ENCODE data around the gene ANKFN1. TPM values are rescaled to one million over a fixed set of nuclear protein-coding genes. Genes with fewer than 3 reads are reported as not detected.

Gene ANKFN1
- total RNA-seq, 1 donor from 2014 or later, result not detected

- Mint-ChIP-seq H3K27ac (no peak overlapping the region), H3K4me1 (ENCODE audit: low read depth) (no peaks in the 10 kb centered on the region), H3K27me3 (ENCODE audit: low read depth) (peaks cover 2% of the 10 kb centered on the region), H3K9me3 (no peaks in the 10 kb centered on the region), H3K36me3 (ENCODE audit: low read depth) (no peaks in the 10 kb centered on the region), H3K4me3 (ENCODE audit: low read depth) (no peak overlapping the region)
- intact Hi-C loops (cut with micrococcal nuclease), result no loop called here
- no peak for DNase-seq (ENCODE audit: low spot score)
These were observed 312.6 kb downstream of the ANKFN1 start for GRCh38 chr17:56465886-56466285.

DNA sequence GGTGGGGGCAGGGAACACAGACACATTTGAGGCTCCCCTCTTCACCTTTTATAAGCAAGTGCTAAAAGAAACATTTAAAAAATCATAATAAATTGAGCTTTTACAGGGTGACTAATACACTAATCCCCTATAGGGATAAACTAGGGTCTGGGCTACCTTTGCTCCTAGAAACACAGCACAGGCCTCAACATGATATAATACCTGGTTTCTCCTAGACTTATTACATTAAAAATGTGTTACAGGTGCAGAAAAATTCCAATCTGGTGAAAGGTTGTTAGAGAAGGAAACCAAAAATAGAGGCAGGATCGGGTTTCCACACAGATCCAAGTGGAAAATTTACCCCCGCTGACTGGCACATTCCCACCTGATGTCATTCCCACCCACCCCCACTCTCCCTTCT, 315.6 kb downstream of the ANKFN1 start:
- H3K4me3 Mint-ChIP-seq (ENCODE audit: low read depth), result no peak overlapping the region
- DNase-seq (ENCODE audit: low spot score), result no peak
- no peak overlapping the region for H3K27ac Mint-ChIP-seq
- H3K4me1 Mint-ChIP-seq (ENCODE audit: low read depth), result no peaks in the 10 kb centered on the region
- H3K36me3 Mint-ChIP-seq (ENCODE audit: low read depth), result no peaks in the 10 kb centered on the region
- intact Hi-C loops (cut with micrococcal nuclease), result no loop called here
- H3K9me3 Mint-ChIP-seq, result no peaks in the 10 kb centered on the region
- H3K27me3 Mint-ChIP-seq (ENCODE audit: low read depth), result no peaks in the 10 kb centered on the region

GRCh38 chr17:56471696-56472095, 318.4 kb downstream of the ANKFN1 start:
- no peak overlapping the region for H3K4me3 Mint-ChIP-seq (ENCODE audit: low read depth)
- intact Hi-C loops (cut with micrococcal nuclease), result no loop called here

GRCh38 chr17:56475116-56475515, 321.8 kb downstream of the ANKFN1 start:
- DNase-seq (ENCODE audit: low spot score), result no peak
- no peak overlapping the region for H3K4me3 Mint-ChIP-seq (ENCODE audit: low read depth)
- H3K4me1 Mint-ChIP-seq (ENCODE audit: low read depth), result no peaks in the 10 kb centered on the region
- peaks cover 2% of the 10 kb centered on the region for H3K27me3 Mint-ChIP-seq (ENCODE audit: low read depth)
- H3K36me3 Mint-ChIP-seq (ENCODE audit: low read depth), result no peaks in the 10 kb centered on the region
- intact Hi-C loops (cut with micrococcal nuclease), result no loop called here
- H3K9me3 Mint-ChIP-seq, result no peaks in the 10 kb centered on the region
- H3K27ac Mint-ChIP-seq, result no peak overlapping the region

More at GRCh38 chr17:56471696-56472095, 318.4 kb downstream of the ANKFN1 start:
- Mint-ChIP-seq H3K4me1 (ENCODE audit: low read depth) (no peaks in the 10 kb centered on the region), H3K9me3 (no peaks in the 10 kb centered on the region), H3K36me3 (ENCODE audit: low read depth) (no peaks in the 10 kb centered on the region), H3K27ac (no peak overlapping the region), H3K27me3 (ENCODE audit: low read depth) (no peaks in the 10 kb centered on the region)
- DNase-seq (ENCODE audit: low spot score), result no peak

GRCh38 chr17:56478836-56479447, 325.7 kb downstream of the ANKFN1 start:
- H3K4me1 Mint-ChIP-seq (ENCODE audit: low read depth), result no peaks in the 10 kb centered on the region
- intact Hi-C loops (cut with micrococcal nuclease), result no loop called here
- no peaks in the 10 kb centered on the region for H3K36me3 Mint-ChIP-seq (ENCODE audit: low read depth)
- no peaks in the 10 kb centered on the region for H3K9me3 Mint-ChIP-seq
- H3K27me3 Mint-ChIP-seq (ENCODE audit: low read depth), result peaks cover 2% of the 10 kb centered on the region
- H3K4me3 Mint-ChIP-seq (ENCODE audit: low read depth), result no peak overlapping the region
- no peak for DNase-seq (ENCODE audit: low spot score)
- no peak overlapping the region for H3K27ac Mint-ChIP-seq

DNA sequence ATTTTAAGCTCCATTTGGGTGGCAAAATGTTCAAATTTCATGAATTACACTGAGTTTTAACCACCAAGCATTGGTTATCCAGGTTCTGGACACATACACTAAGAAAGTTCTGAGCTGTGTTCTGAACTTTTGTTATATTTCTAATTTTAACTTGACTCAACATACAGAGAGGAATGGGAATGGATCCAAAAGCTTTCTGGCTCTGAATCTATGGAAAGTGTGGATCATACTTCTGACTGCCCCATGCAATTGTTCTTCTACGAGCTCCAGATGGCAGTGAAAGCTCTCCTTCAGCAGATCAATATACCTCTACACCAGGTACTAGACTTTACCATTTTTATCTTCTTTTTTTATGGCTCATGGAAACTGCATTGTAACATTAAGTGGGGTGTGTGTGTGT, 327.2 kb downstream of the ANKFN1 start:
- peaks cover 5% of the 10 kb centered on the region for H3K27me3 Mint-ChIP-seq (ENCODE audit: low read depth)
- DNase-seq (ENCODE audit: low spot score), result no peak
- no peak overlapping the region for H3K4me3 Mint-ChIP-seq (ENCODE audit: low read depth)
- H3K36me3 Mint-ChIP-seq (ENCODE audit: low read depth), result no peaks in the 10 kb centered on the region
- intact Hi-C loops (cut with micrococcal nuclease), result no loop called here
- H3K9me3 Mint-ChIP-seq, result no peaks in the 10 kb centered on the region
- no peaks in the 10 kb centered on the region for H3K4me1 Mint-ChIP-seq (ENCODE audit: low read depth)
- no peak overlapping the region for H3K27ac Mint-ChIP-seq

- H3K27me3 Mint-ChIP-seq (ENCODE audit: low read depth), result peaks cover 5% of the 10 kb centered on the region
- DNase-seq (ENCODE audit: low spot score), result no peak
- no peaks in the 10 kb centered on the region for H3K4me1 Mint-ChIP-seq (ENCODE audit: low read depth)
- no peaks in the 10 kb centered on the region for H3K36me3 Mint-ChIP-seq (ENCODE audit: low read depth)
- H3K9me3 Mint-ChIP-seq, result no peaks in the 10 kb centered on the region
- intact Hi-C loops (cut with micrococcal nuclease), result no loop called here
- H3K4me3 Mint-ChIP-seq (ENCODE audit: low read depth), result no peak overlapping the region
- no peak overlapping the region for H3K27ac Mint-ChIP-seq
These were observed 328.4 kb downstream of the ANKFN1 start for GRCh38 chr17:56481659-56482058.

GRCh38 chr17:56482229-56482628, 329.0 kb downstream of the ANKFN1 start:
- no peak for DNase-seq (ENCODE audit: low spot score)
- Mint-ChIP-seq H3K27me3 (ENCODE audit: low read depth) (peaks cover 3% of the 10 kb centered on the region), H3K27ac (no peak overlapping the region), H3K4me1 (ENCODE audit: low read depth) (no peaks in the 10 kb centered on the region), H3K36me3 (ENCODE audit: low read depth) (no peaks in the 10 kb centered on the region), H3K9me3 (no peaks in the 10 kb centered on the region), H3K4me3 (ENCODE audit: low read depth) (no peak overlapping the region)
- intact Hi-C loops (cut with micrococcal nuclease), result no loop called here

- H3K4me1 Mint-ChIP-seq (ENCODE audit: low read depth), result no peaks in the 10 kb centered on the region
- H3K27ac Mint-ChIP-seq, result no peak overlapping the region
- DNase-seq (ENCODE audit: low spot score), result no peak
- H3K36me3 Mint-ChIP-seq (ENCODE audit: low read depth), result no peaks in the 10 kb centered on the region
- no peak overlapping the region for H3K4me3 Mint-ChIP-seq (ENCODE audit: low read depth)
- no peaks in the 10 kb centered on the region for H3K9me3 Mint-ChIP-seq
- H3K27me3 Mint-ChIP-seq (ENCODE audit: low read depth), result peaks cover 9% of the 10 kb centered on the region
- intact Hi-C loops (cut with micrococcal nuclease), result no loop called here
These were observed 333.5 kb downstream of the ANKFN1 start for GRCh38 chr17:56486732-56487131.

- Mint-ChIP-seq H3K36me3 (ENCODE audit: low read depth) (no peaks in the 10 kb centered on the region), H3K27me3 (ENCODE audit: low read depth) (peaks cover 12% of the 10 kb centered on the region), H3K27ac (no peak overlapping the region), H3K4me3 (ENCODE audit: low read depth) (no peak overlapping the region), H3K4me1 (ENCODE audit: low read depth) (no peaks in the 10 kb centered on the region), H3K9me3 (no peaks in the 10 kb centered on the region)
- DNase-seq (ENCODE audit: low spot score), result no peak
- intact Hi-C loops (cut with micrococcal nuclease), result no loop called here
These were observed 335.5 kb downstream of the ANKFN1 start for GRCh38 chr17:56488800-56489199.

GRCh38 chr17:56489980-56490379, 336.7 kb downstream of the ANKFN1 start:
- H3K9me3 Mint-ChIP-seq, result no peaks in the 10 kb centered on the region
- no peaks in the 10 kb centered on the region for H3K36me3 Mint-ChIP-seq (ENCODE audit: low read depth)
- no peak overlapping the region for H3K4me3 Mint-ChIP-seq (ENCODE audit: low read depth)
- intact Hi-C loops (cut with micrococcal nuclease), result loop anchor here (10.0 kb wide), 1 partner anchor 225 kb away; no protein-coding TSS in a partner anchor
- no peak overlapping the region for H3K27ac Mint-ChIP-seq
- peaks cover 11% of the 10 kb centered on the region for H3K27me3 Mint-ChIP-seq (ENCODE audit: low read depth)
- no peaks in the 10 kb centered on the region for H3K4me1 Mint-ChIP-seq (ENCODE audit: low read depth)
- no peak for DNase-seq (ENCODE audit: low spot score)

GRCh38 chr17:56495556-56495955, 342.3 kb downstream of the ANKFN1 start:
- DNase-seq (ENCODE audit: low spot score), result no peak
- Mint-ChIP-seq H3K27me3 (ENCODE audit: low read depth) (peaks cover 9% of the 10 kb centered on the region), H3K4me3 (ENCODE audit: low read depth) (no peak overlapping the region), H3K36me3 (ENCODE audit: low read depth) (no peaks in the 10 kb centered on the region), H3K27ac (no peak overlapping the region), H3K4me1 (ENCODE audit: low read depth) (no peaks in the 10 kb centered on the region), H3K9me3 (no peaks in the 10 kb centered on the region)
- intact Hi-C loops (cut with micrococcal nuclease), result loop anchor here (10.0 kb wide), 1 partner anchor 219 kb away; no protein-coding TSS in a partner anchor

DNA sequence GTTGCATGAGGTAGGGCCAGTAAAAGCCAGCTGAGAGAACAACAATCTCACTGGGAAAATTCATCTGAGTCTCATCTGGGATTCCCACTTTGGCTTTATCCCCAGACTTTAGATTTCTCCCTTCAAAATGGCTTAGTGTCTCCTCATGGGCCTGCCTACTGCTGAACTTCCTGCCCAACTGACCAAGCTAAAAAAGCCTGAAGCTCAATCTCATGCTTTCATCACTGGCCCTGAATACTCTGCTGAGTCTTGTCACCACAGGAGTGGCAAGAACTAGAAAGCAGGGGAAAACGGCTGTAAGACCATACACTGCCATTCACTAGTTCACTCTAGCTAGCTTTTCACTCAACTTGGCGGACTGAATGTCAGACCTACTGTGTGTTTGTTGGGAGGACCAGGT, 343.9 kb downstream of the ANKFN1 start:
- Mint-ChIP-seq H3K27me3 (ENCODE audit: low read depth) (peaks cover 10% of the 10 kb centered on the region), H3K9me3 (no peaks in the 10 kb centered on the region), H3K36me3 (ENCODE audit: low read depth) (no peaks in the 10 kb centered on the region), H3K27ac (no peak overlapping the region), H3K4me1 (ENCODE audit: low read depth) (no peaks in the 10 kb centered on the region), H3K4me3 (ENCODE audit: low read depth) (no peak overlapping the region)
- intact Hi-C loops (cut with micrococcal nuclease), result loop anchor here (10.0 kb wide), 1 partner anchor 218 kb away; no protein-coding TSS in a partner anchor
- no peak for DNase-seq (ENCODE audit: low spot score)

Measured in activated T-helper 2 cell treated with anti-CD3 and anti-CD28 coated beads, Interferon-gamma antibody, Interleukin-2, Interleukin-4, amounts not matched to agents 10 μg/mL and 5 μg/mL and 100 μg/mL, durations not matched to agents 14 hours and 24 hours and 36 hours (primary cell).